ENCODE results near the gene MCUR1. TPM values are rescaled to one million over a fixed set of nuclear protein-coding genes. Genes with fewer than 3 reads are reported as not detected.

MCUR1 gene
- total and polyA plus RNA-seq, 9 of the 15 experiments (the other 6 are each of a cell fraction or from before 2014, with no cell fraction given): 5.1 to 60.2 (median 41.4) TPM

DNA sequence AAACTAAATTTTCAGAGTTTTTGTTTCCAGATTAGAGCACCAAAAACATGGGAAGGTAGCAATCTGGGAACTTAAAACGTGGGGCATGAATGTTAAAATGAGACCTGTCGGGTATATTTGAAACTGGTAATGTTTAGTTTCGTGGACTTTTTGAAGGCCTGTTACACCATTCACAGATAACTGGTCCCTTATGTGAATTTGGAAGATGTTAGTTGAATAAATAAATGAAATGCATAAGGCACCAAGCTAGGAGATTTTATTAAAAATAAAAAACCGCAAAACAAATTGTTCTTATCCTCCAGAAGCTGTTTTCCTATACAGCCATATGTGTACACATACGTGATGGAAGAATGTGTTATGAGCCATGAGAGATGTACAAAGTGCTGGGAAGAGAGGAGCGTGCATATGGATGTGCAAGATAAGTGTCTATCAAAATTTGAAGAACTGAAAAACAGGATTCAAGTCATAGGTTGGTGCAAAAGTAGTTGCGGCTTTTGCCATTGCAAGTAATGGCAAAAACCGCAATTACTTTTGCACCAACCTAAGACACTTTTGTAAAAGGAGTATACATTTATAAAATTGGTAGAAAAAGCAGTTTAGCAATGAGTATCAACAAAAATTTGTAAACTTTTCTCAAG, 700 bp upstream of the MCUR1 start (continued):
- TF ChIP-seq HIVEP1 (CRISPR knock-in tag; IDR thresholded peaks at IDR 0.05): no peak
- TF ChIP-seq CHD2 (IDR thresholded peaks at IDR 0.05; ENCODE audit: low read depth, low read length): no peak
- TF ChIP-seq, protein P1, sequence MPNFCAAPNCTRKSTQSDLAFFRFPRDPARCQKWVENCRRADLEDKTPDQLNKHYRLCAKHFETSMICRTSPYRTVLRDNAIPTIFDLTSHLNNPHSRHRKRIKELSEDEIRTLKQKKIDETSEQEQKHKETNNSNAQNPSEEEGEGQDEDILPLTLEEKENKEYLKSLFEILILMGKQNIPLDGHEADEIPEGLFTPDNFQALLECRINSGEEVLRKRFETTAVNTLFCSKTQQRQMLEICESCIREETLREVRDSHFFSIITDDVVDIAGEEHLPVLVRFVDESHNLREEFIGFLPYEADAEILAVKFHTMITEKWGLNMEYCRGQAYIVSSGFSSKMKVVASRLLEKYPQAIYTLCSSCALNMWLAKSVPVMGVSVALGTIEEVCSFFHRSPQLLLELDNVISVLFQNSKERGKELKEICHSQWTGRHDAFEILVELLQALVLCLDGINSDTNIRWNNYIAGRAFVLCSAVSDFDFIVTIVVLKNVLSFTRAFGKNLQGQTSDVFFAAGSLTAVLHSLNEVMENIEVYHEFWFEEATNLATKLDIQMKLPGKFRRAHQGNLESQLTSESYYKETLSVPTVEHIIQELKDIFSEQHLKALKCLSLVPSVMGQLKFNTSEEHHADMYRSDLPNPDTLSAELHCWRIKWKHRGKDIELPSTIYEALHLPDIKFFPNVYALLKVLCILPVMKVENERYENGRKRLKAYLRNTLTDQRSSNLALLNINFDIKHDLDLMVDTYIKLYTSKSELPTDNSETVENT (CRISPR knock-in tag; IDR thresholded peaks at IDR 0.05): no peak
- TF ChIP-seq, protein P2, sequence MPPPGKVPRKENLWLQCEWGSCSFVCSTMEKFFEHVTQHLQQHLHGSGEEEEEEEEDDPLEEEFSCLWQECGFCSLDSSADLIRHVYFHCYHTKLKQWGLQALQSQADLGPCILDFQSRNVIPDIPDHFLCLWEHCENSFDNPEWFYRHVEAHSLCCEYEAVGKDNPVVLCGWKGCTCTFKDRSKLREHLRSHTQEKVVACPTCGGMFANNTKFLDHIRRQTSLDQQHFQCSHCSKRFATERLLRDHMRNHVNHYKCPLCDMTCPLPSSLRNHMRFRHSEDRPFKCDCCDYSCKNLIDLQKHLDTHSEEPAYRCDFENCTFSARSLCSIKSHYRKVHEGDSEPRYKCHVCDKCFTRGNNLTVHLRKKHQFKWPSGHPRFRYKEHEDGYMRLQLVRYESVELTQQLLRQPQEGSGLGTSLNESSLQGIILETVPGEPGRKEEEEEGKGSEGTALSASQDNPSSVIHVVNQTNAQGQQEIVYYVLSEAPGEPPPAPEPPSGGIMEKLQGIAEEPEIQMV (tag; conservative IDR thresholded peaks at IDR 0.05; ENCODE audit: low read depth): no peak
- no peak for TF ChIP-seq POLR2AphosphoS2 (IDR thresholded peaks at IDR 0.05; ENCODE audit: low read length)
- no peak for TF ChIP-seq RFX7 (CRISPR knock-in tag; IDR thresholded peaks at IDR 0.05)
- no peak for TF ChIP-seq ZNF695 (CRISPR knock-in tag; IDR thresholded peaks at IDR 0.05)
- TF ChIP-seq, protein P3, sequence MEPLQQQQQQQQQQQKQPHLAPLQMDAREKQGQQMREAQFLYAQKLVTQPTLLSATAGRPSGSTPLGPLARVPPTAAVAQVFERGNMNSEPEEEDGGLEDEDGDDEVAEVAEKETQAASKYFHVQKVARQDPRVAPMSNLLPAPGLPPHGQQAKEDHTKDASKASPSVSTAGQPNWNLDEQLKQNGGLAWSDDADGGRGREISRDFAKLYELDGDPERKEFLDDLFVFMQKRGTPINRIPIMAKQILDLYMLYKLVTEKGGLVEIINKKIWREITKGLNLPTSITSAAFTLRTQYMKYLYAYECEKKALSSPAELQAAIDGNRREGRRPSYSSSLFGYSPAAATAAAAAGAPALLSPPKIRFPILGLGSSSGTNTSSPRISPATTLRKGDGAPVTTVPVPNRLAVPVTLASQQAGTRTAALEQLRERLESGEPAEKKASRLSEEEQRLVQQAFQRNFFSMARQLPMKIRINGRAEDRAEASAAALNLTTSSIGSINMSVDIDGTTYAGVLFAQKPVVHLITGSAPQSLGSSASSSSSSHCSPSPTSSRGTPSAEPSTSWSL (CRISPR knock-in tag; IDR thresholded peaks at IDR 0.05; ENCODE audit: borderline replicate concordance): no peak
- TF ChIP-seq SMAD4 (CRISPR knock-in tag; conservative IDR thresholded peaks at IDR 0.05): no peak
- TF ChIP-seq, protein P4, sequence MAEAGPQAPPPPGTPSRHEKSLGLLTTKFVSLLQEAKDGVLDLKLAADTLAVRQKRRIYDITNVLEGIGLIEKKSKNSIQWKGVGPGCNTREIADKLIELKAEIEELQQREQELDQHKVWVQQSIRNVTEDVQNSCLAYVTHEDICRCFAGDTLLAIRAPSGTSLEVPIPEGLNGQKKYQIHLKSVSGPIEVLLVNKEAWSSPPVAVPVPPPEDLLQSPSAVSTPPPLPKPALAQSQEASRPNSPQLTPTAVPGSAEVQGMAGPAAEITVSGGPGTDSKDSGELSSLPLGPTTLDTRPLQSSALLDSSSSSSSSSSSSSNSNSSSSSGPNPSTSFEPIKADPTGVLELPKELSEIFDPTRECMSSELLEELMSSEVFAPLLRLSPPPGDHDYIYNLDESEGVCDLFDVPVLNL (CRISPR knock-in tag; IDR thresholded peaks at IDR 0.05; ENCODE audit: low read depth): no peak
- TF ChIP-seq, protein P5, sequence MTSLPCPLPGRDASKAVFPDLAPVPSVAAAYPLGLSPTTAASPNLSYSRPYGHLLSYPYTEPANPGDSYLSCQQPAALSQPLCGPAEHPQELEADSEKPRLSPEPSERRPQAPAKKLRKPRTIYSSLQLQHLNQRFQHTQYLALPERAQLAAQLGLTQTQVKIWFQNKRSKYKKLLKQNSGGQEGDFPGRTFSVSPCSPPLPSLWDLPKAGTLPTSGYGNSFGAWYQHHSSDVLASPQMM (CRISPR knock-in tag; IDR thresholded peaks at IDR 0.05): no peak
- no peak for TF ChIP-seq HNRNPK (IDR thresholded peaks at IDR 0.05; ENCODE audit: low read depth, low read length, poor library complexity, severe bottlenecking)
- TF ChIP-seq, protein P6, sequence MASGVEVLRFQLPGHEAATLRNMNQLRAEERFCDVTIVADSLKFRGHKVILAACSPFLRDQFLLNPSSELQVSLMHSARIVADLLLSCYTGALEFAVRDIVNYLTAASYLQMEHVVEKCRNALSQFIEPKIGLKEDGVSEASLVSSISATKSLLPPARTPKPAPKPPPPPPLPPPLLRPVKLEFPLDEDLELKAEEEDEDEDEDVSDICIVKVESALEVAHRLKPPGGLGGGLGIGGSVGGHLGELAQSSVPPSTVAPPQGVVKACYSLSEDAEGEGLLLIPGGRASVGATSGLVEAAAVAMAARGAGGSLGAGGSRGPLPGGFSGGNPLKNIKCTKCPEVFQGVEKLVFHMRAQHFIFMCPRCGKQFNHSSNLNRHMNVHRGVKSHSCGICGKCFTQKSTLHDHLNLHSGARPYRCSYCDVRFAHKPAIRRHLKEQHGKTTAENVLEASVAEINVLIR (CRISPR knock-in tag; IDR thresholded peaks at IDR 0.05): no peak
- TF ChIP-seq SOX6 (IDR thresholded peaks at IDR 0.05): no peak
- TF ChIP-seq NRF1 (conservative IDR thresholded peaks at IDR 0.05 in 1 of 2, IDR thresholded peaks at IDR 0.05 in 1 of 2): no peak
- TF ChIP-seq ELF2 (CRISPR knock-in tag; IDR thresholded peaks at IDR 0.05): no peak
- no peak for TF ChIP-seq ZNF717 (CRISPR knock-in tag; IDR thresholded peaks at IDR 0.05)
- no peak; the same call in 1 of the 2 replicates for TF ChIP-seq NCOR1 (IDR thresholded peaks at IDR 0.05)
- TF ChIP-seq, protein P7, sequence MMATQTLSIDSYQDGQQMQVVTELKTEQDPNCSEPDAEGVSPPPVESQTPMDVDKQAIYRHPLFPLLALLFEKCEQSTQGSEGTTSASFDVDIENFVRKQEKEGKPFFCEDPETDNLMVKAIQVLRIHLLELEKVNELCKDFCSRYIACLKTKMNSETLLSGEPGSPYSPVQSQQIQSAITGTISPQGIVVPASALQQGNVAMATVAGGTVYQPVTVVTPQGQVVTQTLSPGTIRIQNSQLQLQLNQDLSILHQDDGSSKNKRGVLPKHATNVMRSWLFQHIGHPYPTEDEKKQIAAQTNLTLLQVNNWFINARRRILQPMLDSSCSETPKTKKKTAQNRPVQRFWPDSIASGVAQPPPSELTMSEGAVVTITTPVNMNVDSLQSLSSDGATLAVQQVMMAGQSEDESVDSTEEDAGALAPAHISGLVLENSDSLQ (IDR thresholded peaks at IDR 0.05): peak; percentile 45

Data from K562 (cell line).